ENCODE results near the gene PROSER2.
"Not testable (repeated sequence)": the region's sequence is repeated elsewhere in the genome, so short reads cannot be mapped to it uniquely, and the experiment has no call there.

The PROSER2 gene

DNA sequence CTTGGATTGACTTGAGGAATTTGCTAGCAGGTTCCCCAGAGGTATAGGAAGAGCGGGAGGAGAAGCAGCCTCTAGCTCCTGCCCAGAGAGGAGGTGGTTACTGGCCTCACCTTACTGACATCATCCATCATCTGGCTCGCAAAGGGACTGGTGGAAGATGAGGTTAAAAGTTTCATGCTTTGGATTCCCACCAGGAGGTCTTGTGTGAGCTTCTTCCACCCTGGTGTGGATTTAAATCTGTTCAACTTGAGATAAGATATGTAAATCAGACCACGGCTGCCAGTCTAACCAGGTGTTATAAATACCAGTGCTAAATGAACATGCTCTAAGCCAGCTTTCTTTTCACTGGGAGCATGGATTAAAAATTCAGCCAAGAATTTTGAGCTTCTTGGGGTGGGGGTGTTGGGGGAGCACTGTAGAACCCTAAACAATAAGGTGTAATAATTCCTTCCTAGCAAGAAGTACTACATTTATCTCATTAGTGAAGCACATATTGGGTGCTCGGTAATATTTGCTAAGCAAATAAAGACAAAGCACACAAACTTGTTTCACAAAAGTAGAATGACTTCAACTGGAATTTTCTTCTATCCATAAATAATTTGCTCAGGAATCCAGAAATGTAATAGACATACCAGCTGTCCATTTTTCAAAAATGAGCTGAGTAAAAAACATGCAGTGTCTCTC is 7.8 kb downstream of the PROSER2 start:
- no peak for DNase-seq
- in situ Hi-C loops (cut with MboI; ENCODE audit: low pct_unique_long_range_greater_than_20kb, low sequenced_read_pairs), result no loop called here

DNA sequence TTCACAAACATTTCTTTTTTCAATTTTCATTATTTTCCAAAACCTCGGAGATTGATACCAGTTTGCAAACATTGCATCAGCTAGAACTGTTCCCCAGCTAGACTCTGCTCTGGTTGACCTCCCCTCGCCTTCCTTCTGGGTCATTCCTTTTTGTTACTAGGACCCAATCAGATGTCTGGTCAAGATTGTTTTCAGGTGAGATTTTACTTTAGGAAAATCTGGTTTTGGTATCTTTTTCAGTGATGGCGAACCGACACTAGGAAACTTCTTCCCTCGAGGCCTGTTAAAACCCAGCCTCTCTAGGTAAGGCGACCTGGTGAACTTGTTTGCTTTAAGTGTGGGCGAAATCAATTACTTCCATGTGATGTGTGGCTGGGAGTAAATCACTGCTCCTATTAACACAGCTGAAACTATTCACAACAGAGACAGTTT is 8.4 kb downstream of the PROSER2 start:
- in situ Hi-C loops (cut with MboI; ENCODE audit: low pct_unique_long_range_greater_than_20kb, low sequenced_read_pairs), result no loop called here
- no peak for DNase-seq

DNA sequence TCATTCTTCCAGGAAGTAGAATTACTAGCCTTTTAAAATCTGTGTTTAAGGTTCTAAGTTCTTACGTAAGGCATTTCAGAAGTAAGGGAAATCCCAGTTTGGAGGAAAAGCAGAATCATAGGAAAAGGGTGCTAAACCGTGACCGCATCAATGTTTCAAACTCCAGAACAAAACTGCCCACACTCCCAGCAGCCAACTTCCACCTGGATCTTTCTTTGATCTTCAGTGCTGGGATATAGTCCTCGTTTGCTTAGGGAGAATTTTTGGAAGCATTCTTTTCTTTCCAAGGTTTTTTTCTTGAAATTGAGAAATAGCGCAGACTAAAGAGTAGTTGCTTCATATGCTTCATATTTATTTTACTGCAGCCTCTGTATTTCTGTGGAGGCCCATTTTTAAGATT is 8.9 kb downstream of the PROSER2 start:
- in situ Hi-C loops (cut with MboI; ENCODE audit: low pct_unique_long_range_greater_than_20kb, low sequenced_read_pairs), result no loop called here
- no peak for DNase-seq

DNA sequence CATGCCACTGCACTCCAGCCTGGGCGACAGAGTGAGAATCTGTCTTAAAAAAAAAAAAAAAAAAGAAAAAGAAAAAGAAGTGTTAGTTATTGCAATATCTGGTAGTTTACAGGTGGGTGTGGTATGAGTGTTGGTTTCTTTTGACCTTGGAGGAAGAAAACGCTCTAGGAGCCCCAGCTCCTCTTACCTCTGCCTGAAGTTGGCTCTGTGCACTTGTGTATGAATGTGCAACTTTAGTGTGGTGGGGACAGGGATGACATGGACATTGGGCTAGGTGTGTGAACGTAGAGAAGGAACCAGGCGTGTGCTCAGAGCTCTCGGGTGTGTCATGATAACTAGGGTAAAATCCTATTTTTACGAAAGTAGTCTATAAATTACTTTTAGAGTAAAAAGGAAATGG is 11.9 kb downstream of the PROSER2 start:
- in situ Hi-C loops (cut with MboI; ENCODE audit: low pct_unique_long_range_greater_than_20kb, low sequenced_read_pairs), result no loop called here
- DNase-seq, result no peak

DNA sequence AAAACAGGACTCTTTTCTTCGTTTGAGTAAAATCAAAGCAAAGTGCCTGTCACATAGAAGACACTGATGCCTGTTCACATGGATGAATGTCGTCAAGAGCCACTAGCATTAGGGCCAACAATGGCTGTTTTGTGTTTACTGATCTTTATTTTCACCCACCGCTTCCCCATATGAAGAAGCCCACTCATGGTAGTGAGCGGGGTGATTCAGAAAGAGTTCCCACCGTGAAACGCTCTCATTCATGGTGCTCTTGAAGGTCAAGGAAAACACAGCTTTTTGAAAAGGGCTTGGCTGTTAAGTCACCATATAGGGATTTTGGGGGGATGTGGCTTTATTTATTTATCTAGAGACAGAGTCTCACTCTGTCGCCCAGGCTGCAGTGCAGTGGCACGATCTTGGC is 12.5 kb downstream of the PROSER2 start:
- no peak for DNase-seq
- in situ Hi-C loops (cut with MboI; ENCODE audit: low pct_unique_long_range_greater_than_20kb, low sequenced_read_pairs), result no loop called here

DNA sequence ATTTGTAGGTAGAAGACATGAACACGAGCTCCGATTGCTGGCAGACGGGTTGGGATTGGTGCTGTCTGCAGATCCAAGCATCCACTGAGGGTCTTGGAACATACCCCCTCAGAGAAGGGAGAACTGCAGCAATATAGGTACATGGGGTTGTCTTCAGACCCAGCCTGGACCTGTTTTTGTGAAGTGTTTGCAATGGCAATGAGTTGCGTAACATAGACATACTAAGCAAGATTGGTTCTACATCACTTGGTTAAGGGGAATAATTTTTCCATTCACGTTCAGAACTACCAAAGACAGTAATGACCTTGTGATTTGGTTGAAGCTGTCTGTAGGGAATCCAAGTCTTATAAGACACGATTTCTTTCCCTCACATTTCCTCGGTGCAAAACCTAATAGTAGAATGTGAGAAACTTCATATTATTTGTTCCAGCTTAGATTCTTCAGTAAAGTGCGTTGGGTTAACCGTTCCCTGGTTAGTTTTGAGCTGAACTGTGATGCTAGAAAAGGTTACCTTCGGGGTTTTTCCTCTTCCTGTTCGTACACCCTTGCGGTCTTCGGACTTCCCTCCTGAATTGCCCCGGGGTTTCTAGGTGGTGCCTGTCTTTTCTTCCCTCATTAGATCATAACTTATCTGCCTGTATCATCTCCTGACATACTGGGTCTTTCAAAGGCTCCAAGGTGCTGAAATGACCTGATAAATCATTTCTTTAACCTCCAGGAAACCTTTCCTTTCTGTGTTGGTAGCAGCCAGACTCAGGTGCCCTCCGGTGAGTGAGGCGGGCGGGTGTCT is 14.4 kb downstream of the PROSER2 start:
- in situ Hi-C loops (cut with MboI; ENCODE audit: low pct_unique_long_range_greater_than_20kb, low sequenced_read_pairs), result no loop called here
- no peak for DNase-seq

DNA sequence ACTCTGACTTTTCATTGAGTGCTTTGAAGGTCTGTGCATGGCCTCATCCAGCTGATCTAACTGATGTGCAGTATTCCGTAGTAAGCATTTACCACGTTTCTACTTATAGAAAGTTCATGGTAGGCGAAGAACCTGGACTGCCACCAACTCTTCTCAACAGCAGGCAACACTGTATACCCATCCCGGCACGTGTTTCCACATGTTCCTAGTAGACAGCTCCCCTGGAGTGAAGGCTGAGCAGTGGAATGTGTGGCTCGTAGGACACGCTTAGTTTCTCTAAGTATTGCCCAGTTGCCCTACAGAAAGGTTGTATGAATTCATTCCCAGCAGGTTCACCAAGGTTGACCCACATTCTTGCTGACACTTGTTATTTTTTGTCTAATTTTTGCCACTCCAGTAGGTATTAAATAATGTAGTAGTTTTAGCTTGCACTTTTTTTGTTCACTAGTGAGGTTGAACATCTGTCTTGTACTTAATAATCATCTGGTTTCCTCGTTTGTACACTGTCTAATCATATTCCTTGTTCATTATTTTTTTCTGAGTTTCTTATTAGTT is 15.2 kb downstream of the PROSER2 start:
- DNase-seq, result no peak

DNA sequence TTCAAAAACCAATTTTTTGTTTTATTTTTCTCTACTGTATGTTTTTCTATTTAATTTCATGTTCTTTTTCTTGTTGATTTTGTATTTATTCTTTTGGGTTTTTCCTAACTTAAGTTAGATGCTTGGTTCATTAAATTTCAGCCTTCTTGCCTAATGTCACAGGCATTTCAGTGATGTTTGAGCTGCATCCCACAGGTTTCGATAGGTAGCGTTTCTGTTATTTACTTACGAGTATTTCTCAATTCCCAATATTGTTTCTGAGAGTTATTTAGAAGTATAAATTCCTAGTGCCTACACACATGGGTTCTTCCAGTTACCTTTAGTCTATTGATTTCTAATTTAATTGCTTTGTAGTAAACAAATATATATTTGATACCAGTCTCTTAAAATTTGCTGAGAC is 18.2 kb downstream of the PROSER2 start:
- in situ Hi-C loops (cut with MboI; ENCODE audit: low pct_unique_long_range_greater_than_20kb, low sequenced_read_pairs), result no loop called here
- no peak for DNase-seq

More for the DNA sequence above, 15.2 kb downstream of the PROSER2 start:
- in situ Hi-C loops (cut with MboI; ENCODE audit: low pct_unique_long_range_greater_than_20kb, low sequenced_read_pairs), result no loop called here

DNA sequence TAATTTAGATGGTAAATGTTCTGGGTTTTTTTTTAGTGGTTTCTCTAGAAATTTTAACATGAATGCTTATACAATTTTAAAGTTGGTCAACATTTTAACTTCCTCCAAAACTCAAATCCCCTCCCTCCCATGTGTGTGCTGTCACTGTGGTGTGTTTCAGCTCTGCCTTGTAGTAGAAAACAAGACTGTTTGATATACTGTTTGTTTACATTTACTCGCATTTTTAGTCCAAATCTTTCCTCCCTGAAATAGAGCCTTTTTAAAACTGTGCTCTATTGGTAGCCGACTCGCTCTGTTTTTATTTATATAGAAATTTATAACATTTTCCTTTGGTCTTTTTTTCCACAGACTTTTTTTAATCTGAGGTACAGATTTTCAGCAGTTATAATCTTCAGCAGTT is 19.3 kb downstream of the PROSER2 start:
- in situ Hi-C loops (cut with MboI; ENCODE audit: low pct_unique_long_range_greater_than_20kb, low sequenced_read_pairs), result no loop called here
- DNase-seq, result no peak

DNA sequence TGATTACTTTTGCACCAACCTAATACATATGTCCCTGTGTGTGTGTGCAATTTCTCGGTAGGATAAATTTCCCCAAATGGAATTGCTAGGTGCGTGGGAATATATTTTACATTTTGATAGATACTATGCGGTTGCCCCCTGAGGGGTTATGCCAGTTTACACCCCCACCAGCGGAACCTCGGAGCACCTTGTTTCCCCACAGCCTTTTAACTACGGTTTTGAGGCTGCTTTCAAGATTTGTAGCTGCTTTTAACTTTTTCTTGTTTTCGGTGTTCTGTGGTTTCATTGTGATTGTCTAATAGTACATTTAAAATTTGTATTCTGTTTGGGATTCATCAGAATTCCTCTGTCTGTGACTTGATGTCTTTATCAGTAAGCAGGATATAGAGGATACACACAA is 22.0 kb downstream of the PROSER2 start:
- in situ Hi-C loops (cut with MboI; ENCODE audit: low pct_unique_long_range_greater_than_20kb, low sequenced_read_pairs), result no loop called here
- DNase-seq, result no peak

DNA sequence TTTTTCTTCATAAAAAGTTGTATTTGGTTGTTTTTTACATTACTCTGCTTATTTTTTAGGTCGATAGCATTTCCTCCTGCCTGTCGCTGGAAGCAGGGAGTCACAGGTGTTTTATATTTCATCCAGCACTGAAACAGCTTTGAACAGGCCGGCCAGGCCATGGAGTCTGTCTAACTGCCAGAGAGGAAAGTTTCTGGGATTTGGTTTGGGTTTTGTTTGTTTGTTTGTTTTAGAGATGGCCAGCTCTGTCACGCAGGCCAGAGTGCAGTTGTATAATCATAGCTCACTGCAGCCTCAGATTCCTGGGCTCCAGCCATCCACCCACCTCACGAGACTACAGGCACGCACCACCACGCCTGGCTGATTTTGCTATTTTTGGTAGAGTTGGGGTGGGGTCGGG is 23.4 kb downstream of the PROSER2 start:
- in situ Hi-C loops (cut with MboI; ENCODE audit: low pct_unique_long_range_greater_than_20kb, low sequenced_read_pairs), result no loop called here

DNA sequence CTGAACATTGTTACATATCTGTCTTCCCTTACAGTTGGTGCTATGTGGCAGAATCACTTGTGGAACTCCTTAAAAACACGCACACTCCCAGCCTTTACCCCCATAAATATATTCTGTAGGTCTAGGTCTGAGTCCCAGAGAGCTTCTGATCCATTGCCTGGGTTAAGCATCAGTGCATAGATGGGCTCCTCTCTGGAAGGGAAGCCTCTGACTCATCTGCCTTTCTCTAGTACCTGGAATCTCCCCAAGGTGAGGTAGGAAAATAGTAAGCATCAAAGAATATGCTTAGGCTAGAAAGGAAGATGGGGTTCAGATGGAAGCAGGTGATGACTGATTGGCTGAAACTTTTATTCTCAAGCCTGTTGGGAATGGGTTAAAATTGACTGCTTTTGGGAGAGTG is 26.1 kb downstream of the PROSER2 start:
- in situ Hi-C loops (cut with MboI; ENCODE audit: low pct_unique_long_range_greater_than_20kb, low sequenced_read_pairs), result no loop called here
- DNase-seq, result no peak

More for the DNA sequence above, 23.4 kb downstream of the PROSER2 start:
- DNase-seq, result no peak

DNA sequence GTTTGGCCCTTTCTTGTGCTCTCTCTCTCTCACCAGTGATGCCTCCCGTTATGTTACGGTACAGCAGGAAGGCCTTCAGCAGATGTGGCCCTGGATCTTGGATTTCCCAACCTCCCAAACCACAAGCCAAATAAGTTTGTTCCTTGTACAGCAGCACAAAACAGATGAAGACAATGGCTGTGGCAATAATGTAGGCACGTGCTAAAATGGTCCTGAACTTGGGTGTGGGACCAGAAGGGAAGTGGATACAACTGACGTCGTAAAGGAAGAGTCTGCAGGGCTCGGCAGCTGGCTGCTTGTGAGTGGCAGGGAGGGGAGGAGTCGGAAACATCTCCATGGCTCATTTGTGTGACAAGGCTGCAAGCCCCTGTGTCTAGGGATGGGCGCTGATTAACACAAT is 26.8 kb downstream of the PROSER2 start:
- DNase-seq, result peak; percentile 88
- in situ Hi-C loops (cut with MboI; ENCODE audit: low pct_unique_long_range_greater_than_20kb, low sequenced_read_pairs), result no loop called here

DNA sequence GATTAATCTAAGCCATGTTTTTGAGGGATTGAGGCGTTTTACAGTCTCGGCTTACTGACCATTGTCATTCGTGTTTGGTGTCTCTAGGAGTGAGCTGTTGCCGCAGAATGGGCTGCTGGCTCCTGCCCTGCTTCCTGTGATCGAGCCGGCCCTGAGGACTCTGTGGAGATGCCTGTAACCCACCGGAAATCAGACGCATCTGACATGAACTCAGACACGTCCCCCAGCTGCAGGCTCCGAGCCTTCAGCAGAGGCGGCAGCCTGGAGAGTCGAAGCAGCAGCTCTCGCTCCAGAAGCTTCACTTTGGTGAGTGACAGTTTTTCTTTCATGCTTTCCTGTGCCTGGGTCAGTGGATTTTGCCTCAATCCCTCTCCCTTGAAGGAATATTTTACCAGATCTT is 28.8 kb downstream of the PROSER2 start:
- no peak for DNase-seq
- in situ Hi-C loops (cut with MboI; ENCODE audit: low pct_unique_long_range_greater_than_20kb, low sequenced_read_pairs), result no loop called here

DNA sequence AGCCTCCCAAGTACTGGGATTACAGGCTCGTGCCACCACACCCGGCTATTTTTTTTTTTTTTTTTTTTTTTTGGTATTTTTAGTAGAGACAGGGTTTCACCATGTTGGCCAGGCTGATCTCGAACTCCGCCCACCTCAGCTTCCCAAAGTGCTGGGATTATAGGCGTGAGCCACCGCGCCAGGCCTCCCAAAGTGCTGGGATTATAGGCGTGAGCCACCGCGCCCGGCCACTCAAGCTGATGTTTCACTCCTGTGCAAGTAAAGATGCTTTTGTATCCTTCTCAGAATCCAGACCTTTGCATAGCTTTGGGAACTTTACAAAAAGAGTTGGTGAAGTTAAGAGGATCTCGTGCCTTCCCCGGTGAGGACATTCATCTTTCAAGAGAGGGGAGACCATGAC is 29.5 kb downstream of the PROSER2 start:
- DNase-seq; in situ Hi-C loops (cut with MboI; ENCODE audit: low pct_unique_long_range_greater_than_20kb, low sequenced_read_pairs): not testable (repeated sequence)

DNA sequence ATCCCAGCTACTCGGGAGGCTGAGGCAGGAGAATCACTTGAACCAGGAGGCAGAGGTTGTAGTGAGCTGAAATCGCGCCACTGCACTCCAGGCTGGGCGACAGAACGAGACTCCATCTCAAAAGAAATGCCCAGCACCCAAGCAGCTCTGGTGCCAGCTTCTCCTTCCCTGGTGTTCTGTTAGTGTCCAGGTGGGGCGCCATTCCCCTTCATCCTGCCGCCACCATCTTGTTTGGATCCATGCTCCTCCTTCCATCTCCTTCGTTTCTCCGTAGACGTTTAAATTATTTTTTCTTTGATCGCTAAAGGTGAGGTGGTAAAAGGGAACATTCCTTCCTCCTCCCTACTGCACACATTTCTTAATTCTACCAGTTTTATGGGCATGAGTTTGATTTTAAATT is 30.3 kb downstream of the PROSER2 start:
- in situ Hi-C loops (cut with MboI; ENCODE audit: low pct_unique_long_range_greater_than_20kb, low sequenced_read_pairs), result no loop called here
- DNase-seq, result no peak

DNA sequence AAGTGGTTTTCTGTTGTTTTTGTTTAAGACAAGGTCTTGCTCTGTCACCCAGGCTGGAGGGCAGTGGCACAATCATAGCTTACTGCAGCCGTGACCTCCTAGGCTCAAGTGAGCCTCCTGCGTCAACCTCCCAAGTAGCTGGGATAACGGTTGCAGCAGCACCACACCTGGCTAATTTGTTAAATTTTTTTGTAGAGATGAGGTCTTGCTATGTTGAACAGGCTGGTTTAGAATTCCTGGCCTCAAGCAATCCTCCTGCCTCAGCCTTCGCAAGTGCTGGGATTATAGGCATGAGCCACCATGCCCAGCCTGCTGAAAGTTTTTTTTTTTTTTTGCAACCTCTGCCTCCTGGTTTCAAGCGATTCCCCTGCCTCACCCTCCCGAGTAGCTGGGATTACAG is 31.1 kb downstream of the PROSER2 start:
- DNase-seq, result no peak
- in situ Hi-C loops (cut with MboI; ENCODE audit: low pct_unique_long_range_greater_than_20kb, low sequenced_read_pairs), result no loop called here

DNA sequence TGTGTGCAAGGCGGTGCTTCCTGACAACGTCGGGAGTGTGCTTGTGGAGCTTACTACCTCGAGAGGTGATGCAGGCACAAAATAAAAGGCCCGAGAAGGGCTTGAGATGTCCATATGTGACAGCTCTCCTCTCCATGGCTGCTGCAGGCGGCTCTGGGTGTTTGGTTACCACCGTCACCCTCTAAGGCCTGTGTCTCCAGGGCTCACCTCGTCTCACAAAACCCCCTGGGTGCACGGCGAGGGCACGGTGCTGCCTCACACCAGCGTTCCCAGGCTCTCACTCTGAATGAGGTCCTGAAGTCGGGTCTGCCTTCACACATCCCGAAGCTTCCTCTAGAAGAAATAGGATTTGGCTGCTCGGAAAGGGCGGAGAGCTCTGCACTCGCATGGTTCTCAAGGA is 32.9 kb downstream of the PROSER2 start:
- in situ Hi-C loops (cut with MboI; ENCODE audit: low pct_unique_long_range_greater_than_20kb, low sequenced_read_pairs), result no loop called here
- no peak for DNase-seq

DNA sequence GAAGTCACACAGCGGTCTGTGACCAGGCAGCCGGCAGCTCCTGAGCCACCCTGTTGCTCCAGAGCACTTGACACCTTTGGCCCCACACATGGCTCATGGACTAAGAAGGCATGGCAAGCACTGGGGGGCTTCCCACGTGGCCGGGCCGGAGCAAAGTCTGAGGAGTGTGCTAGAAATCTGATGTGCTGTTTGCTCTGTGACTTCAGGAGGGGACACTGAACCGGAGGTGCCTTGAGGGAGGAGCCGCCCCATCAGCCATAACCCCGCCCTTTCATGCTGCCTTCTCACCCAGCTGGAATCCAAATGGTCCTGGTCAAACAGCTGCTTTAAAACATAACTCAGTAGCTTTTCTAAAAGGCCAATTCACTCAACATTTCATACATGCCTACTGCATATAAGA is 33.5 kb downstream of the PROSER2 start:
- no peak for DNase-seq

DNA sequence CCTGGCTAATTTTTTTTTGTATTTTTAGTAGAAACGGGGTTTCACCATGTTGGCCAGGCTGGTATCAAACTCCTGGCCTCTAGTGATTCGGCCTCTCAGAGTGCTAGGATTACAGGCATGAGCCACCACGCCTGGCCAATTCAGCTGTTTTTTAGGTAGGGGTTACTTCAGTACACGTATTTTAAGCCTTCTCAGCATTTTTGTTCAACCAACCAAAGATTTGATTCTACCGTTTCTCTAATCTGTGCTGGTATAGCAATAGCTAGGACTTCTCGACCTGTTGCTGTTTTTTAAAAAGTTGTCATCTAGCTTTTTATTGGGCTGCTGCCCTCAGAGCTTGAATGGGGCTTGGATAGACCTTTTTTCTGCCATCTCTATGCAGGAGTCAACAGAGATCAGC is 34.9 kb downstream of the PROSER2 start:
- no peak for DNase-seq

More for the DNA sequence above, 33.5 kb downstream of the PROSER2 start:
- in situ Hi-C loops (cut with MboI; ENCODE audit: low pct_unique_long_range_greater_than_20kb, low sequenced_read_pairs), result no loop called here

More for the DNA sequence above, 34.9 kb downstream of the PROSER2 start:
- in situ Hi-C loops (cut with MboI; ENCODE audit: low pct_unique_long_range_greater_than_20kb, low sequenced_read_pairs), result no loop called here
